KBM-7 (cell line): ENCODE measurements around the gene MEI1.
"Not testable (repeated sequence)": the region's sequence is repeated elsewhere in the genome, so short reads cannot be mapped to it uniquely, and the experiment has no call there.

Experiments
- DNase-seq: peaks from one replicate; pipeline ENCODE4 v3.0.0-alpha.2; 2015
- in situ Hi-C: fragments of 300-500 bp; cut with MboI; formaldehyde crosslinking; loops from 2 replicates; pipeline ENCODE4 v1.14.3; 2020; ENCODE audit warnings: low sequenced_read_pairs, low pct_unique_long_range_greater_than_20kb, mixed read lengths

The MEI1 gene, protein sequence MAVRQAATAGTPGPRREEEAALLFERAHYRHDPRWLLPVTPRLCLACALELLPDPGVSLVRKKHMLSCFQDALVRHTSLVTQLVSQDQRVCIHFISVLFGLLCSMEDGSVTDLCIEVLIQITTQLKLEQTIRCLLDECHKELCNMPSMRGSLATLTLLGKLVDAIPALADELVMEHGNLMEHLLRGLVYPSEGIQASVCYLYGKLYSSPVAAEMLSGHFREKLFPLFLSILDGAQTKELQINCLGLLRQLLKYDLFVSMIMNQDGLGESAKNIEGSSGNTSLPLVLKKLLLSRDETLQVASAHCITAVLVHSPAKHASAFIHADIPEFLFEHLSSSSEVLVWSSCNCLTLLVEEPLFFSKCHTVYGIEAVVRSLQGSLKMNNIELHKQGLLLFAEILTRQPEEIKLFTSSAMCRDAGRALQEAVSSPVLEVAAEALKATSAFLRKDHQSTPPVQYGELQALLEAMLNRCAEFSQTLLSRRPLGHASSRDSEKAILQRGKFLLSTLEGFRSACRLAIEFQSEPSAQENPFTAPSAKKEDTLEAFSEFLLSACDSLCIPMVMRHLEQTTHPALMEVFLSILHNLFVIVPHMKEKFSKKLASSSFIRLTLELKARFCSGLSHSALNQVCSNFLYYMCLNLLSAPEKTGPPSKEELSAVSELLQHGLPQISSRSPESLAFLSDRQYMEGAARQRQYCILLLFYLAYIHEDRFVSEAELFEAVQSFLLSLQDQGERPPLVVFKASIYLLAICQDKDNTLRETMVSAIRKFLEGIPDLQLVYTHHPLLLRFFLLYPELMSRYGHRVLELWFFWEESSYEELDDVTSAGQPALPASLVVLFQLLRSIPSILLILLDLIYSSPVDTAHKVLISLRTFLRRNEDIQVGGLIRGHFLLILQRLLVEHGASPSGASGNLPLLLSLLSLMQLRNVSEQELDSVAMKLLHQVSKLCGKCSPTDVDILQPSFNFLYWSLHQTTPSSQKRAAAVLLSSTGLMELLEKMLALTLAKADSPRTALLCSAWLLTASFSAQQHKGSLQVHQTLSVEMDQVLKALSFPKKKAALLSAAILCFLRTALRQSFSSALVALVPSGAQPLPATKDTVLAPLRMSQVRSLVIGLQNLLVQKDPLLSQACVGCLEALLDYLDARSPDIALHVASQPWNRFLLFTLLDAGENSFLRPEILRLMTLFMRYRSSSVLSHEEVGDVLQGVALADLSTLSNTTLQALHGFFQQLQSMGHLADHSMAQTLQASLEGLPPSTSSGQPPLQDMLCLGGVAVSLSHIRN

DNA sequence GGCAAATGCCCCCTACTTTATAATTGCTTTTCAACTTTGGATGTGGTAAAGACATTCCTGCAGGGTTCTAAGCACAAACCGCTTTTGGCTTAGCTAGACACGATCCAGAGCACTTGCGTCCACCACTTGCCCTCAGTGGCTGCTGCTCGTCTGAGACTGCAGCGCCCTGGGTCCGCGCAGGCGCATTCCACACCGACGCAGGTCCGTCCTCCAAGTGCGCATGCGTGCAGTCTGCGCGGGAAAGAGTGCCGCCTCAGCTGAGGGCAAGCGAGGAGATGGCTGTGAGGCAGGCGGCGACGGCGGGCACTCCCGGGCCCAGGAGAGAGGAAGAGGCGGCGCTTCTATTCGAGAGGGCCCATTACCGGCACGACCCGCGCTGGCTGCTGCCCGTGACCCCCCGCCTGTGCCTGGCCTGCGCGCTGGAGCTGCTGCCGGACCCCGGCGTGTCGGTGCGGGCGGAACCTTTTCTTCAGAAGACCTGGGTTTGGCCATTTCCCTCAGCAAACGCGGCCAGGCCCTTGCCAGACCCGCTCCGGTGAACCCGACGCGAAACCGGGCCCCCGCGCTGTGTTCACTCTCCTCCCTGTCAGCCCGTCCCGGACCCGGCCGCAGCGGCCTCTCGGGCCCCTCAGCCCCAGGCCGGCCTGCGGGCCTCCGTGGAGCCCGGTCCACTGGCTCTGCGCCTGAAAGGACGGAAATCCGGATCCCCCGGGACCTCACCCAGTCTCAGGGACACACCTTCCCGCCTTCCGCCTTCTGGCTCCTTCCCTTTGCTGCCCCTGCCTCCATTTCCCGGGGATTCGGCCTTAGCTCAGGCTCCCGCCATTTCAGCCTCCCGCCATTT, at the start of gene MEI1:
MEI1 (plus strand) TSS at position 240 of the 844 bp plus-strand sequence; CDS start at position 276, 36 bp downstream.
- in situ Hi-C loops = no loop called here
- DNase-seq = no peak

GRCh38 chr22:41650229-41650628, 49.1 kb upstream of the MEI1 start:
- in situ Hi-C loops = no loop called here
- DNase-seq = no peak

GRCh38 chr22:41650821-41651220, 48.5 kb upstream of the MEI1 start:
- no peak for DNase-seq
- in situ Hi-C loops = no loop called here

DNA sequence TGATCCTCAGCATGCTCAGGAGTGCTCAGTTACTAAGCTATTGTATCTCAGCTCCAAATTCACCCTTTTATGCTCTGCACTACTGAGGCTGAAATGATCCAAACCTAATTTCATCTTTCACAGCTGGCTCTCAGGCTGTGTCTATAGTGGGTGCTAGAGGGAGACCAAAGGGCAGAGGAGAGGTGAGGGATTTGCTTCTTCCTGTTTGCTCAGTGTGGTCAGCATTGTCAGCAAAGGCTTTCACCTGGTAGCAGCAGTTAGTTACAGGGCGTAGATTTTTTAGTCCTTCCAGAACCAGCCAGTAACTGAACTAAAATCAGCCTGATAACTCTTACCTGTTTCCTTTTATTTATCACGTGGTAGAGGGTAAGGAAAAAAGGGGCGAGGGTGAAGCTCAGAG, 45.0 kb upstream of the MEI1 start:
- DNase-seq = no peak
- in situ Hi-C loops = no loop called here

- DNase-seq = no peak
- in situ Hi-C loops = no loop called here
Observed at GRCh38 chr22:41656556-41656955, 42.7 kb upstream of the MEI1 start.

- DNase-seq = no peak
- in situ Hi-C loops = no loop called here
Observed at GRCh38 chr22:41657709-41658108, 41.6 kb upstream of the MEI1 start.

DNA sequence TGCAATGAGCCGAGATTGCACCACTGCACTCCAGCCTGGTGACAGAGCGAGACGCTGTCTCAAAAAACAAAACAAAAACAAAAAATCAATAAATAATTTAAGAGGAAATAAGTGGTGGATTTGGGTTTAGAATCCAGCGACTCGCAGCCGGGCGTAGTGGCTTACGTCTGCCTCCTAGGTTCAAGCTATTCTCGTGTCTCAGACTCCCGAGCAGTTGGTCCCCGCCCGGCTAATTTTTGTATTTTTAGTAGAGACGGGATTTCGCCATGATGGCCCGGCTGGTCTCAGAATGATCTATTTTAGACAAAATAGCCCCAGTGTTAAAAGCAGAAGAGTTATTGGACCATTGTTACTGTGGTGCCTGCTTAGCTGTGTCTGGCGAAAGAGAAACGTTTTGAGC, 40.4 kb upstream of the MEI1 start:
- no peak for DNase-seq
- in situ Hi-C loops = no loop called here

DNA sequence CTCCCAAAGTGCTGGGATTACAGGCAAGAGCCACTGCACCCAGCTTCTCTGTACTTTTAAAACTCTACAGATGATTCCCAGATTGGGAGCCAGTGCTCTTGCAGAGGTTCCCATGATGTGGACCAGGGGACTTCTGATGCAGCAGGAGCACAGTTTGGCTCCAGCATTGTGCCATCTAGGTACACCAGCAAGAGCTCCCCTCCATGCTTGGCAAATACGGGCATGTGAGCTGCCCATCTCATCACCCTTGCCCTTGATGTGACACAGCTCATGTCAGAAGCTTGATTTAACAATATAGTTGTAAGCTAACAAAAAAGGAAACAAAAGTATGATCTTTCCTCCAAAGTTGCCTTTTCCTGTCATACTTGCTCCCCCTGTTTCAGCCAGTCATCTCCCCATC, 39.4 kb upstream of the MEI1 start:
- no peak for DNase-seq
- in situ Hi-C loops = no loop called here

- no peak for DNase-seq
- in situ Hi-C loops = no loop called here
Observed at GRCh38 chr22:41660416-41660815, 38.9 kb upstream of the MEI1 start.

DNA sequence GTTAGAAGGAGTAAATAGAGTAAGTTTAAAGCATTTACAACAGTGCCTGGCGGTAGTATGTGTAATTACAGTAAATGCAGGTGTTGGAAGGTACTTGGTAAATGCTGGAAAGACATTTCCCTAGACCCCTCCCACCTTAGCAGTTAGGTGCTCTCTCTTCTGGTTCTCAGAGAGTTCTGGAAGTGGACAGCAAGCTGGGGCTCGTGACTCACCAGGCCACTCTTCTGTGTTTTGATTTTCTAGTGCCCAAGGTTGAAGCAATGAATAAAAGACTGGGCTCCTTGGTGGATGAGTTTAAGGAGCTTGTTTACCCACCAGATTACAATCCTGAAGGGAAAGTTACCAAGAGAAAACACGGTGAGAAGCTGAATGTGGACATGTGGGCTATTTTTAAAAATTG, 38.2 kb upstream of the MEI1 start:
- no peak for DNase-seq
- in situ Hi-C loops = no loop called here

GRCh38 chr22:41661713-41662112, 37.6 kb upstream of the MEI1 start:
- in situ Hi-C loops = no loop called here
- no peak for DNase-seq

DNA sequence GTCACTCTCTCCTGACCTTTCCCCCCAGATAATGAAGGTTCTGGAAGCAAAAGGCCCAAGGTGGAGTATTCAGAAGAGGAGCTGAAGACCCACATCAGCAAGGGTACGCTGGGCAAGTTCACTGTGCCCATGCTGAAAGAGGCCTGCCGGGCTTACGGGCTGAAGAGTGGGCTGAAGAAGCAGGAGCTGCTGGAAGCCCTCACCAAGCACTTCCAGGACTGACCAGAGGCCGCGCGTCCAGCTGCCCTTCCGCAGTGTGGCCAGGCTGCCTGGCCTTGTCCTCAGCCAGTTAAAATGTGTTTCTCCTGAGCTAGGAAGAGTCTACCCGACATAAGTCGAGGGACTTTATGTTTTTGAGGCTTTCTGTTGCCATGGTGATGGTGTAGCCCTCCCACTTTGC, 35.7 kb upstream of the MEI1 start:
- DNase-seq, in situ Hi-C loops: not testable (repeated sequence)

- DNase-seq = no peak
- in situ Hi-C loops = no loop called here
Observed at GRCh38 chr22:41664490-41664889, 34.8 kb upstream of the MEI1 start.

DNA sequence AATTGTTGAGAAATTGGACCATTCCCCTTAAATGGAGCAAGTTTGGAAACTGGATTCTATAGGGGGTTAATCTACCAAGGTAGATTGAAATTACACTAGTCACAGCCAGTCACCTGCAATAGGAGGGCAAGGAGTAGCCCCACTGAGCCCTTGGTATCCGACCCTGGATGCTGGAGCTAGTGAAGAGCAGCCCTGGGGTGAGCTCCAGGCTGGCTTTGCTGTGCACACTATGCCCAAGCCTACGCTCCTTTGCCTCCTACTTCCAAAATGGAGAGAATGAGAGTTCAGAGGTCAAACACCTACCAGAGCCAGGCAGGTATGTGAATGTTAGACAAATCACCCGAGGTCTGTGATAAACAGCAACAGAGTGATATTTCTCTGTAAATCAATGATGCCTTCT, 34.4 kb upstream of the MEI1 start:
- in situ Hi-C loops = no loop called here
- no peak for DNase-seq

- in situ Hi-C loops = no loop called here
- DNase-seq = no peak
Observed at GRCh38 chr22:41668971-41669911, 30.1 kb upstream of the MEI1 start.

DNA sequence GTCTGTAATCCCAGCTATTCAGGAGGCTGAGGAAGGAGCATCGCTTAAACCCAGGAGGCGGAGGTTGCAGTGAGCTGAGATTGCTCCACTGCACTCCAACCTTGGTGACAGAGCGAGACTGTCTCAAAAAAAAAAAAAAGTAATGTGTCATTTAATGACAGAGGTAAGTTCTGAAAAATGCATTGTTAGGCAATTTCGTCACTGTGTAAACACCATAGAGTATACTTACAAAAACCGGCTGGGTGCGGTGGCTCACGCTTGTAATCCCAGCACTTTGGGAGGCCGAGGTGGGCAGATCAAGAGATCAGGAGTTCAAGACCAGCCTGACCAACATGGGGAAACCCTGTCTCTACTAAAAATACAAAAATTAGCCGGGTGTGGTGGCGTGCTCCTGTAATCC, 27.2 kb upstream of the MEI1 start:
- in situ Hi-C loops, DNase-seq: not testable (repeated sequence)

GRCh38 chr22:41672780-41673509, 26.4 kb upstream of the MEI1 start:
- in situ Hi-C loops = no loop called here
- DNase-seq = no peak
